B cell (primary cell): Measurements from ENCODE around the gene WBP1. TPM values are rescaled to one million over a fixed set of nuclear protein-coding genes. Genes with fewer than 3 reads are reported as not detected.

Source experiments
- ATAC-seq: fragments of 200-7000 bp; cut with Tn5 transposase; one replicate; pipeline ENCODE4 v1.10.0; 2021; ENCODE audit warnings: low read depth, mild to moderate bottlenecking, moderate number of reproducible peaks, moderate library complexity
- CTCF ChIA-PET: fragments of 350-600 bp; sonication (Branson Sonifier 250); formaldehyde crosslinking; loops from one replicate; lab custom pipeline; 2021; ENCODE audit warnings: antibody characterized with exemption, inconsistent platforms; lab: Charles Lee
- POLR2A ChIA-PET: fragments of 350-600 bp; sonication (Branson Sonifier 250); formaldehyde crosslinking; loops from one replicate; lab custom pipeline; 2021; ENCODE audit warnings: antibody characterized with exemption; lab: Charles Lee
- DNase-seq: peaks from one replicate; pipeline ENCODE4 v3.0.0; 2013
- H2AFZ ChIP-seq: 2 replicates; pipeline ENCODE4 v1.6.1; 2012; ENCODE audit warnings: mild to moderate bottlenecking, low read depth, low read length; ENCODE audit not compliant: insufficient read depth, poor library complexity, severe bottlenecking
- H3K27ac ChIP-seq, 2 donors: 1 replicate in 1 of 2; 2 replicates in 1 of 2; pipeline ENCODE4 v1.5.1; 2012 to 2013; ENCODE audit warnings: low read length in 2 of 2, mild to moderate bottlenecking in 2 of 2, moderate library complexity in 1 of 2
- H3K27me3 ChIP-seq, 4 experiments: fragments of 200-600 bp in 1 of 4; sonication (generic) in 1 of 4; replicated peaks in 1 of 4; 1 replicate in 2 of 4; 2 replicates in 2 of 4; pipeline versions ENCODE4 v1.6.1 to v1.7.0; 2013 to 2016; ENCODE audit warnings: low read length in 3 of 4, mild to moderate bottlenecking in 2 of 4, mixed read lengths in 1 of 4, moderate library complexity in 1 of 4; ENCODE audit not compliant: insufficient read depth in 4 of 4, control insufficient read depth in 3 of 4; ENCODE audit errors: control extremely low read depth in 1 of 4
- H3K36me3 ChIP-seq, 2 experiments: replicated peaks in 1 of 2; 1 replicate in 1 of 2; 2 replicates in 1 of 2; pipeline versions ENCODE4 v1.6.1 to v1.7.1; 2013; ENCODE audit warnings: low read length in 1 of 2; ENCODE audit not compliant: insufficient read depth in 2 of 2, control insufficient read depth in 1 of 2; ENCODE audit errors: control extremely low read depth in 1 of 2, extremely low read depth in 1 of 2
- H3K4me1 ChIP-seq, 2 donors: fragments of 200-600 bp in 1 of 2; sonication (generic) in 1 of 2; 1 replicate in 1 of 2; 2 replicates in 1 of 2; pipeline versions ENCODE4 v1.5.1 to v1.6.1; 2013 to 2017; ENCODE audit warnings: low read length in 2 of 2; ENCODE audit not compliant: control insufficient read depth in 2 of 2, insufficient read depth in 2 of 2
- H3K4me2 ChIP-seq: replicated peaks from 2 replicates; pipeline ENCODE3; 2012; ENCODE audit warnings: mild to moderate bottlenecking, low read depth, low read length; ENCODE audit not compliant: poor library complexity, severe bottlenecking
- H3K4me3 ChIP-seq, 5 experiments: fragments of 200-600 bp in 1 of 5; sonication (generic) in 1 of 5; 1 replicate in 3 of 5; 2 replicates in 2 of 5; pipeline versions ENCODE4 v1.5.1 to v1.7.0; 2011 to 2016; ENCODE audit warnings: low read length in 4 of 5, mild to moderate bottlenecking in 4 of 5, low read depth in 2 of 5, control low read depth in 1 of 5, moderate library complexity in 1 of 5; ENCODE audit not compliant: insufficient read depth in 1 of 5; ENCODE audit errors: control extremely low read depth in 1 of 5, extremely low read depth in 1 of 5
- H3K79me2 ChIP-seq: fragments of 200-600 bp; sonication (generic); one replicate; pipeline ENCODE4 v1.6.0; 2016; ENCODE audit warnings: low read length; ENCODE audit not compliant: control insufficient read depth, insufficient read depth
- H3K9ac ChIP-seq: fragments of 200-600 bp; sonication (generic); 2 replicates; pipeline ENCODE4 v1.6.1; 2017; ENCODE audit warnings: mild to moderate bottlenecking, low read length, moderate library complexity
- H3K9me3 ChIP-seq, 3 donors: one replicate each; pipeline versions ENCODE4 v1.6.1 to v1.7.1; 2013; ENCODE audit warnings: low read length in 2 of 3; ENCODE audit not compliant: control insufficient read depth in 2 of 3, insufficient read depth in 1 of 3; ENCODE audit errors: control extremely low read depth in 1 of 3
- H4K20me1 ChIP-seq: 2 replicates; pipeline ENCODE4 v1.6.0; 2012; ENCODE audit warnings: mild to moderate bottlenecking, low read length; ENCODE audit not compliant: insufficient read depth, control insufficient read depth, poor library complexity, severe bottlenecking
- H3K27ac Mint-ChIP-seq: one replicate; pipeline ENCODE4 v1.8.0; 2021; ENCODE audit warnings: mixed read lengths
- H3K27me3 Mint-ChIP-seq: one replicate; pipeline ENCODE4 v1.8.0; 2021; ENCODE audit warnings: mixed read lengths
- H3K4me1 Mint-ChIP-seq: one replicate; pipeline ENCODE4 v1.8.0; 2021; ENCODE audit warnings: mixed read lengths
- H3K4me3 Mint-ChIP-seq: one replicate; pipeline ENCODE4 v1.8.0; 2021; ENCODE audit warnings: mixed read lengths
- H3K9me3 Mint-ChIP-seq: one replicate; pipeline ENCODE4 v1.8.0; 2022; ENCODE audit warnings: mixed read lengths; ENCODE audit not compliant: insufficient read depth
- EZH2 ChIP-seq: IDR thresholded peaks from 2 replicates; pipeline ENCODE4 v1.6.1; 2012; ENCODE audit warnings: borderline replicate concordance, low read depth, mild to moderate bottlenecking, moderate library complexity, low read length; ENCODE audit not compliant: insufficient read depth, poor library complexity, severe bottlenecking
- WGBS: methylation state at CpG from one replicate; pipeline ENCODE4 v1.1.5; 2013; ENCODE audit warnings: missing lambda C conversion rate; ENCODE audit not compliant: insufficient coverage; 5-methylcytosine and 5-hydroxymethylcytosine counted together
- intact Hi-C: fragments of 100-400 bp; cut with micrococcal nuclease; formaldehyde crosslinking; loops from one replicate; pipeline ENCODE4 v1.10.0; 2022
- polyA plus RNA-seq: library from polyadenylated mRNA; depleted of rRNA; stranded (reverse); fragments of >200 nt; gene quantifications from 2 replicates; pipeline ENCODE4 v1.2.3, GENCODE V29; 2012
- total RNA-seq, 2 donors: library from RNA; stranded (reverse); fragments of 120-200 nt in 1 of 2; gene quantifications; 1 replicate in 1 of 2; 2 replicates in 1 of 2; pipeline versions ENCODE4 v1.2.3 to v1.2.4, GENCODE V29; 2013 to 2022
- TF ChIP-seq, protein P1 (sequence below): fragments of 200-600 bp; IDR thresholded peaks from one replicate; pipeline ENCODE4 v1.8.0; 2022; ENCODE audit warnings: antibody characterized with exemption, mild to moderate bottlenecking

Gene WBP1
- total and polyA plus RNA-seq, 2 donors (not counting 1 experiment from before 2014, with no cell fraction given), result 98.4 to 207 TPM

DNA sequence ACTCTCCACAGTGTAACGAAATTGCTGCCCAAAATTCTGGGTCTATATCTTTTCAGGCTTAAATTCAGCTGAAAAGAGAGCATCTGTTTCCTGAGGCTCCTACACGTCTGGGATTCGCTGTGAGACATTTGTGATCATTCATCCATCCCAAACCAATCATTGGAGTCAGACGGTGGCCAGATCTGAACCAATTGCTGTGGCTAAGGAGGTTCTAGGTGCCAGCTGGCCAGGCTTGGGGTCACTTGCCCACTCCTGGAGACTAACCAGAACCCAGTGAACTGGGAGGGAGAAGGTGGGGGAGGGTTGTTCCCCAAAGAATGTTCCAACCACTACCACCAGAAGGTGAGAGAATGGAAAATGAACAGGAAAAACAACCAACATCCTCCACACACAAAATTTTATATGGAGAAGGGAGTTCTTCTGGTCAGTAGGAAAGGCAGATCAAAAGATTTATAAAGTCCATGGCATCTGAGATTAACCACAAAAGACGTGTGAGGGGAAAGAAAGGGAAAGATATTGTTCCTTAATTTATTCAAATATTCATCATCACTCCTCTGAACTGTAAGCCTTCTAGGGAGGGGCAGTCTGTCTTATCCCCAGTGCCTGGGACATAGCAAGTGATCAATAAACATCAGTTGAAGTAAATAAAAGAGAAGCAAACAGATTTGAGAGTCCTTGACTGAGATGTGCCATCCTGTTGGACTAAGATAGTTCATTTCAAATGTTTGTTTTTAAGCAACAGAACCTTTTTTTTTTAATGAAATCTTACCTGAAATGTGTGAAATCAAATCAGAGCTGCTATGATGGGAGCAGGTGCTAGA lies 13.5 kb upstream of the WBP1 start:
- POLR2A ChIA-PET, result interaction anchor here (1.3 kb wide), 1 partner anchor 10 kb away, joined by 3 read pairs; no protein-coding TSS in a partner anchor
- Mint-ChIP-seq H3K4me3 (no peak overlapping the region), H3K9me3 (no peaks in the 10 kb centered on the region), H3K27me3 (peaks cover 19% of the 10 kb centered on the region), H3K27ac (no peak overlapping the region), H3K4me1 (peaks cover 18% of the 10 kb centered on the region)
- peaks cover 0 to 9% (median 0%) of the 10 kb centered on the region in 3 donors for H3K9me3 ChIP-seq
- H4K20me1 ChIP-seq, result no peaks in the 10 kb centered on the region
- H2AFZ ChIP-seq, result no peak overlapping the region
- peaks cover 0 to 41% (median 13%) of the 10 kb centered on the region in 4 experiments for H3K27me3 ChIP-seq
- no peak overlapping the region for H3K27ac ChIP-seq
- DNase-seq (no peak), ATAC-seq (no peak)
- H3K4me3 ChIP-seq, result no peak overlapping the region
- CTCF ChIA-PET, result no interaction called here
- no peaks in the 10 kb centered on the region for H3K79me2 ChIP-seq
- 10% methylated on average over 3 of the region's 5 CpGs for WGBS
- H3K4me2 ChIP-seq, result no peak overlapping the region
- intact Hi-C loops, result no loop called here
- peaks cover 25 to 29% of the 10 kb centered on the region in 2 donors for H3K4me1 ChIP-seq
- H3K9ac ChIP-seq, result no peak overlapping the region
- TF ChIP-seq, protein P1, sequence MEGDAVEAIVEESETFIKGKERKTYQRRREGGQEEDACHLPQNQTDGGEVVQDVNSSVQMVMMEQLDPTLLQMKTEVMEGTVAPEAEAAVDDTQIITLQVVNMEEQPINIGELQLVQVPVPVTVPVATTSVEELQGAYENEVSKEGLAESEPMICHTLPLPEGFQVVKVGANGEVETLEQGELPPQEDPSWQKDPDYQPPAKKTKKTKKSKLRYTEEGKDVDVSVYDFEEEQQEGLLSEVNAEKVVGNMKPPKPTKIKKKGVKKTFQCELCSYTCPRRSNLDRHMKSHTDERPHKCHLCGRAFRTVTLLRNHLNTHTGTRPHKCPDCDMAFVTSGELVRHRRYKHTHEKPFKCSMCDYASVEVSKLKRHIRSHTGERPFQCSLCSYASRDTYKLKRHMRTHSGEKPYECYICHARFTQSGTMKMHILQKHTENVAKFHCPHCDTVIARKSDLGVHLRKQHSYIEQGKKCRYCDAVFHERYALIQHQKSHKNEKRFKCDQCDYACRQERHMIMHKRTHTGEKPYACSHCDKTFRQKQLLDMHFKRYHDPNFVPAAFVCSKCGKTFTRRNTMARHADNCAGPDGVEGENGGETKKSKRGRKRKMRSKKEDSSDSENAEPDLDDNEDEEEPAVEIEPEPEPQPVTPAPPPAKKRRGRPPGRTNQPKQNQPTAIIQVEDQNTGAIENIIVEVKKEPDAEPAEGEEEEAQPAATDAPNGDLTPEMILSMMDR, result no peak
- no peak for TF ChIP-seq EZH2
- no peaks in the 10 kb centered on the region for H3K36me3 ChIP-seq
